Endothelial cell of umbilical vein (primary cell): Measurements from ENCODE around the gene ATP2A2. TPM values are rescaled to one million over a fixed set of nuclear protein-coding genes. Genes with fewer than 3 reads are reported as not detected.
A peak's percentile ranks its signal among the peaks of the same experiment; 100 is the strongest.

Experiments
- BruUV-seq: library from RNA; stranded (reverse); fragments of 400-500 nt; replicated peaks from 2 replicates; lab custom pipeline; 2021; lab: Mats Ljungman, UMichigan
- CTCF ChIA-PET: fragments of 300-600, 350-600 bp; sonication (Branson Sonifier 250); formaldehyde crosslinking; loops from one replicate; lab custom pipeline; 2021; ENCODE audit warnings: antibody characterized with exemption, inconsistent platforms; lab: Charles Lee
- POLR2A ChIA-PET: fragments of 300-600, 350-600 bp; sonication (Branson Sonifier 250); formaldehyde crosslinking; loops from one replicate; lab custom pipeline; 2021; ENCODE audit warnings: antibody characterized with exemption, inconsistent platforms; lab: Charles Lee
- DNase-seq: peaks from one replicate; pipeline ENCODE4 v3.0.0-alpha.2; 2011; ENCODE audit warnings: low read depth, low spot score
- FAIRE-seq: peaks from 2 replicates; lab custom pipeline; 2011; peaks lifted over from hg19 to GRCh38; lab: Jason Lieb, UNC
- H2AFZ ChIP-seq: 2 replicates; pipeline ENCODE4 v1.6.0; 2012; ENCODE audit warnings: low read depth, low read length, control low read depth, inconsistent platforms
- H3K27ac ChIP-seq: 2 replicates; pipeline ENCODE4 v1.5.1; 2011; ENCODE audit warnings: low read depth, mild to moderate bottlenecking, control low read depth, low read length, moderate library complexity; ENCODE audit not compliant: insufficient read depth
- H3K27me3 ChIP-seq, 2 experiments: 2 replicates each; pipeline versions ENCODE4 v1.6.0 to v1.6.1; 2011; ENCODE audit warnings: low read length in 2 of 2, mixed read lengths in 1 of 2; ENCODE audit not compliant: control insufficient read depth in 2 of 2, insufficient read depth in 2 of 2
- H3K36me3 ChIP-seq, 2 experiments: 2 replicates in 1 of 2; 3 replicates in 1 of 2; pipeline ENCODE4 v1.5.1; 2011; ENCODE audit warnings: low read length in 2 of 2, mild to moderate bottlenecking in 1 of 2, moderate library complexity in 1 of 2; ENCODE audit not compliant: control insufficient read depth in 2 of 2, insufficient read depth in 2 of 2; ENCODE audit errors: extremely low read depth in 1 of 2
- H3K4me1 ChIP-seq: 3 replicates; pipeline ENCODE4 v1.5.1; 2011; ENCODE audit warnings: mild to moderate bottlenecking, low read length; ENCODE audit not compliant: control insufficient read depth, insufficient read depth; ENCODE audit errors: extremely low read depth
- H3K4me2 ChIP-seq: 2 replicates; pipeline ENCODE4 v1.6.1; 2011; ENCODE audit warnings: low read length, control low read depth, mixed read lengths; ENCODE audit not compliant: insufficient read depth
- H3K4me3 ChIP-seq, 3 experiments: fragments of 200-600 bp in 1 of 3; sonication (generic), shearing (Covaris generic) in 1 of 3; replicated peaks in 1 of 3; 2 replicates each; pipeline ENCODE4 v1.5.1; 2011 to 2016; ENCODE audit warnings: control low read depth in 3 of 3, low read length in 3 of 3, mild to moderate bottlenecking in 2 of 3, inconsistent platforms in 1 of 3, low read depth in 1 of 3, moderate library complexity in 1 of 3; ENCODE audit not compliant: insufficient read depth in 1 of 3
- H3K79me2 ChIP-seq: 2 replicates; pipeline ENCODE4 v1.6.0; 2012; ENCODE audit warnings: low read length, inconsistent platforms; ENCODE audit not compliant: control insufficient read depth, insufficient read depth
- H3K9ac ChIP-seq: replicated peaks from 2 replicates; pipeline ENCODE3; 2011; ENCODE audit warnings: low read length, control low read depth; ENCODE audit not compliant: insufficient read depth; ENCODE audit errors: extremely low read depth
- H3K9me1 ChIP-seq: replicated peaks from 3 replicates; pipeline ENCODE4 v1.6.0; 2011; ENCODE audit warnings: mild to moderate bottlenecking, low read length; ENCODE audit not compliant: control insufficient read depth, insufficient read depth; ENCODE audit errors: extremely low read depth
- H3K9me3 ChIP-seq: replicated peaks from 2 replicates; pipeline ENCODE4 v1.5.1; 2012; ENCODE audit warnings: low read length, inconsistent platforms; ENCODE audit not compliant: control insufficient read depth, insufficient read depth
- H4K20me1 ChIP-seq: replicated peaks from 2 replicates; pipeline ENCODE3; 2011; ENCODE audit warnings: mild to moderate bottlenecking, low read length; ENCODE audit not compliant: control insufficient read depth, insufficient read depth; ENCODE audit errors: extremely low read depth
- CTCF ChIP-seq, 2 donors: IDR thresholded peaks; 1 replicate in 1 of 2; 2 replicates in 1 of 2; pipeline ENCODE4 v1.5.1; 2011; ENCODE audit warnings: low read length in 2 of 2, mild to moderate bottlenecking in 2 of 2, moderate library complexity in 2 of 2, control low read depth in 1 of 2, inconsistent platforms in 1 of 2, low read depth in 1 of 2; ENCODE audit not compliant: insufficient read depth in 1 of 2; ENCODE audit errors: extremely low read depth in 1 of 2
- EZH2 ChIP-seq: IDR thresholded peaks from 2 replicates; pipeline ENCODE4 v1.6.1; 2012; ENCODE audit warnings: borderline replicate concordance, low read depth, mild to moderate bottlenecking, moderate library complexity, low read length, inconsistent platforms; ENCODE audit not compliant: severe bottlenecking
- FOS ChIP-seq: IDR thresholded peaks from 2 replicates; pipeline ENCODE4 v1.6.1; 2011; ENCODE audit warnings: mild to moderate bottlenecking, low read length, moderate library complexity, borderline replicate concordance; ENCODE audit not compliant: insufficient read depth
- GATA2 ChIP-seq: IDR thresholded peaks from 2 replicates; pipeline ENCODE4 v1.7.0; 2011; ENCODE audit warnings: low read depth, mild to moderate bottlenecking, moderate library complexity, mixed read lengths, low read length; ENCODE audit not compliant: insufficient read length, insufficient read depth
- JUN ChIP-seq: IDR thresholded peaks from 2 replicates; pipeline ENCODE4 v1.6.1; 2011; ENCODE audit warnings: borderline replicate concordance, low read depth; ENCODE audit not compliant: insufficient read length, insufficient read depth
- MAX ChIP-seq: IDR thresholded peaks from 2 replicates; pipeline ENCODE4 v1.6.1; 2011; ENCODE audit not compliant: insufficient read depth, insufficient read length
- MYC ChIP-seq: IDR thresholded peaks from one replicate; pipeline ENCODE4 v1.6.1; 2011; ENCODE audit warnings: mild to moderate bottlenecking, low read depth, low read length
- POLR2A ChIP-seq: IDR thresholded peaks from 2 replicates; pipeline ENCODE4 v1.6.1; 2012; ENCODE audit warnings: low read depth, mild to moderate bottlenecking, control low read depth, low read length
- POLR2AphosphoS5 ChIP-seq: IDR thresholded peaks from 2 replicates; pipeline ENCODE4 v1.6.1; 2012; ENCODE audit warnings: low read depth, mild to moderate bottlenecking, control low read depth, low read length, moderate library complexity; ENCODE audit not compliant: insufficient read depth
- dilution Hi-C: fragments of 300-500 bp; cut with MboI; formaldehyde crosslinking; loops from one replicate; pipeline ENCODE4 v1.15.0; 2019; ENCODE audit warnings: low sequenced_read_pairs; ENCODE audit not compliant: extremely low pct_ligation_motif_present
- intact Hi-C: fragments of 100-400 bp; cut with micrococcal nuclease; formaldehyde crosslinking; loops from one replicate; pipeline ENCODE4 v1.10.0; 2022
- polyA plus RNA-seq, 4 experiments: library from polyadenylated mRNA; depleted of rRNA in 3 of 4; stranded (reverse) in 3 of 4; unstranded in 1 of 4; fragments of >200 nt; gene quantifications; 2 replicates each; pipeline versions ENCODE4 v1.2.1 to v1.2.3, GENCODE V29; 2011 to 2012; ENCODE audit warnings: missing spikeins in 1 of 4
- total RNA-seq: library from RNA; stranded (reverse); gene quantifications from 2 replicates; pipeline ENCODE4 v1.2.3, GENCODE V29; 2021

ATP2A2 gene
- total and polyA plus RNA-seq, 2 donors (not counting 3 experiments of a cell fraction or from before 2014, with no cell fraction given), result 102 to 239 TPM

DNA sequence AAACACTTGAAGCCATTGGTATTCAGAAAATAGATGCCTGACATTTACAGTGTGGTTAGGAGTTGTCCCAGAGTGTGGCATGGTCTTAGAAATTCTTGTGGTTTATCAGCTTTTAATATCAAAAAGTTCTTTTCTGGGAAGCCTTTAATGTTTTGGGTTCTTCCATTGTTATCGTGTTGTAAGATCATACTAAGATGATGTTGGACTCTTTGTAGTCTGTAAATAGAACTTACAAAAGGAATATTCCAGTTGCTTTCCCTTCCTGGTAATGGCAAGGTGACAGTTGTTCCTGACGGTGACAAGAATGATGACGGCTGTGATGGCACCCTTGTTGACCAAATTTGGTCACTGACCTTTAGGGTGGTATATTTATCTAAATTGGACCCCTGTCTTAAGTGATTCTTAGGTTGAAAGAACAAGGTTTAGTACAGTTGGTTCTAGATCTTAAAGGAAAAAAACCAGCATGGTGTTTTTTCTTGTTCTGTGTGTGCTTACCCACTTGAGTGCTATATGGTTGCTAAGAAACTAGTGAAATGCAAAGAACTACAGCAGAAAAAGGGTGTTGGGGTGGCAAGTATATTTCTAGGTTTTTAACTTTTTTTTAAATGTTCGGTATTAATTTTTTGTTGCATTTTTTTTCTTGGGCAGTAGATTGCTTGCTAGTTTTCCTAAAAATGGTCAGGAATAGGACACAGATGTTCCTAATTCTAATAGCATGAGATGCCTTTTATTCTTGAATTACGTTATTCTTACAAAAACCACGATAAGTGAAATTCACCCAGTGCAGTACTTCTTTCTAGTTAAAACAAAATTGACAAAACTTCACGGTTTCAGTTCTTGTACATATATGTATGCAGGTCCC is 2.1 kb downstream of the ATP2A2 start:
- peaks cover 9% of the 10 kb centered on the region for H4K20me1 ChIP-seq
- H3K9me3 ChIP-seq, result no peaks in the 10 kb centered on the region
- ChIA-PET POLR2A (no interaction called here), CTCF (interaction anchor here (1.8 kb wide), 1 partner anchor 148 kb away, joined by 4 read pairs; no protein-coding TSS in a partner anchor)
- DNase-seq (no peak), FAIRE-seq (no peak)
- H2AFZ ChIP-seq, result no peak overlapping the region
- H3K79me2 ChIP-seq, result peaks cover 66% of the 10 kb centered on the region
- TF ChIP-seq POLR2A (no peak), CTCF (IDR thresholded peaks at IDR 0.05; ENCODE audit: extremely low read depth in 1 of 2, insufficient read depth in 1 of 2, low read depth in 1 of 2, low read length in 2 of 2) (no peak), MYC (no peak), POLR2AphosphoS5 (no peak), FOS (no peak), EZH2 (no peak), GATA2 (no peak), JUN (no peak), MAX (no peak)
- peak overlapping the region; percentile 63 for H3K9ac ChIP-seq
- H3K4me3 ChIP-seq, result peak overlapping the region; percentile 31 to 92 (median 73)
- peaks cover 45% of the 10 kb centered on the region for H3K4me1 ChIP-seq
- H3K4me2 ChIP-seq, result peak overlapping the region; percentile 95
- intact Hi-C loops, result loop anchor here (5.0 kb wide), 1 partner anchor 161 kb away; the partner anchor contains the start of gene IFT81
- no peaks in the 10 kb centered on the region for H3K27me3 ChIP-seq
- H3K9me1 ChIP-seq, result no peaks in the 10 kb centered on the region
- H3K27ac ChIP-seq, result peak overlapping the region; percentile 2
- dilution Hi-C loops, result no loop called here
- BruUV-seq, result TSS peak; percentile 26
- H3K36me3 ChIP-seq, result peaks cover 0 to 17% of the 10 kb centered on the region in 2 experiments
